H1 (cell line): ENCODE measurements around the gene MBLAC1. TPM values are rescaled to one million over a fixed set of nuclear protein-coding genes. Genes with fewer than 3 reads are reported as not detected.

Experiments used
- ATF3 ChIP-seq: IDR thresholded peaks from 2 replicates; pipeline ENCODE4 v1.6.1; 2011; ENCODE audit warnings: low read depth, mild to moderate bottlenecking, low read length; ENCODE audit not compliant: insufficient read depth
- CBX5 ChIP-seq: fragments of 300-800, 300-1000 bp; sonication (generic); IDR thresholded peaks from 2 replicates; pipeline ENCODE4 v1.7.1; 2016; ENCODE audit warnings: antibody characterized with exemption, low read length, low read depth
- CREB1 ChIP-seq: IDR thresholded peaks from 2 replicates; pipeline ENCODE4 v1.6.1; 2012; ENCODE audit warnings: inconsistent platforms
- CTBP2 ChIP-seq: IDR thresholded peaks from 2 replicates; pipeline ENCODE4 v1.7.0; 2011; ENCODE audit warnings: borderline replicate concordance, mild to moderate bottlenecking, moderate library complexity, mixed read lengths, low read length; ENCODE audit not compliant: insufficient read depth, insufficient read length
- CTCF ChIP-seq, 3 experiments: IDR thresholded peaks; 1 replicate in 2 of 3; 2 replicates in 1 of 3; pipeline versions ENCODE4 v1.5.1 to v1.6.1; 2011; ENCODE audit warnings: low read length in 3 of 3, mild to moderate bottlenecking in 3 of 3, inconsistent platforms in 2 of 3, low read depth in 1 of 3, moderate library complexity in 1 of 3; ENCODE audit not compliant: insufficient read depth in 1 of 3; ENCODE audit errors: control extremely low read depth in 1 of 3
- EGR1 ChIP-seq: IDR thresholded peaks from 2 replicates; pipeline ENCODE4 v1.6.1; 2011; ENCODE audit warnings: low read depth, low read length, borderline replicate concordance
- EP300 ChIP-seq, 2 experiments: IDR thresholded peaks; 1 replicate in 1 of 2; 2 replicates in 1 of 2; pipeline ENCODE4 v1.6.1; 2011 to 2012; ENCODE audit warnings: low read depth in 2 of 2, low read length in 2 of 2, mild to moderate bottlenecking in 2 of 2, borderline replicate concordance in 1 of 2, inconsistent platforms in 1 of 2, moderate library complexity in 1 of 2
- FOSL1 ChIP-seq: IDR thresholded peaks from 2 replicates; pipeline ENCODE4 v1.6.1; 2011; ENCODE audit warnings: mild to moderate bottlenecking, low read depth, low read length, moderate library complexity; ENCODE audit not compliant: insufficient read depth
- JUN ChIP-seq: IDR thresholded peaks from 2 replicates; pipeline ENCODE4 v1.6.1; 2011; ENCODE audit warnings: low read depth, mild to moderate bottlenecking, improper control_type of control experiment, low read length
- JUND ChIP-seq: IDR thresholded peaks from 2 replicates; pipeline ENCODE4 v1.6.1; 2011; ENCODE audit warnings: mild to moderate bottlenecking, improper control_type of control experiment, low read length
- MAFK ChIP-seq: IDR thresholded peaks from 2 replicates; pipeline ENCODE4 v1.6.1; 2012; ENCODE audit warnings: low read depth, mild to moderate bottlenecking, improper control_type of control experiment, low read length
- NANOG ChIP-seq: IDR thresholded peaks from 2 replicates; pipeline ENCODE4 v1.6.1; 2011; ENCODE audit warnings: low read length, low read depth, mild to moderate bottlenecking, inconsistent platforms; ENCODE audit not compliant: insufficient read depth, poor library complexity, severe bottlenecking
- POU5F1 ChIP-seq: IDR thresholded peaks from 2 replicates; pipeline ENCODE4 v1.6.1; 2011; ENCODE audit warnings: low read depth, mild to moderate bottlenecking, low read length, moderate library complexity
- RBBP5 ChIP-seq: IDR thresholded peaks from 2 replicates; pipeline ENCODE4 v1.7.1; 2012; ENCODE audit warnings: low read depth, mild to moderate bottlenecking, inconsistent platforms, low read length, moderate library complexity, borderline replicate concordance
- SP1 ChIP-seq: IDR thresholded peaks from 2 replicates; pipeline ENCODE4 v1.6.1; 2011; ENCODE audit warnings: low read depth, low read length
- SP2 ChIP-seq: IDR thresholded peaks from 2 replicates; pipeline ENCODE4 v1.6.1; 2012; ENCODE audit warnings: mild to moderate bottlenecking, low read length, inconsistent platforms
- SUZ12 ChIP-seq: fragments of 200-600 bp; sonication (generic); IDR thresholded peaks from 2 replicates; pipeline ENCODE4 v1.6.1; 2012; ENCODE audit warnings: mild to moderate bottlenecking, inconsistent platforms, low read length, moderate library complexity, mixed read lengths
- TAF7 ChIP-seq: optimal IDR thresholded peaks from 2 replicates; pipeline ENCODE3; 2011; ENCODE audit warnings: low read depth, mild to moderate bottlenecking, inconsistent platforms, low read length, moderate library complexity, borderline replicate concordance
- USF2 ChIP-seq: IDR thresholded peaks from 2 replicates; pipeline ENCODE4 v1.6.1; 2011; ENCODE audit warnings: low read length, improper control_type of control experiment
- polyA plus RNA-seq, 7 experiments: library from polyadenylated mRNA; depleted of rRNA in 3 of 7; stranded (reverse) in 5 of 7; unstranded in 2 of 7; fragments of >200 nt in 5 of 7; fragments of 200-250 nt in 2 of 7; gene quantifications; 1 replicate in 5 of 7; 2 replicates in 1 of 7; 4 replicates in 1 of 7; pipeline versions ENCODE4 v1.2.1 to v1.2.3, GENCODE V29; 2011 to 2013; ENCODE audit warnings: missing spikeins in 2 of 7, mixed read lengths in 2 of 7
- total RNA-seq: library from RNA; stranded (reverse); fragmentation: NEBNext Ultra II Directional; extraction: Animal tissue kit (Norgen Biotek cat#: 25700); gene quantifications from 2 replicates; pipeline ENCODE4 v1.2.1, GENCODE V29; 2021

Gene MBLAC1
- total and polyA plus RNA-seq, 2 of the 8 experiments (the other 6 are each of a cell fraction or from before 2014, with no cell fraction given) = 1.00 to 1.7 TPM

DNA sequence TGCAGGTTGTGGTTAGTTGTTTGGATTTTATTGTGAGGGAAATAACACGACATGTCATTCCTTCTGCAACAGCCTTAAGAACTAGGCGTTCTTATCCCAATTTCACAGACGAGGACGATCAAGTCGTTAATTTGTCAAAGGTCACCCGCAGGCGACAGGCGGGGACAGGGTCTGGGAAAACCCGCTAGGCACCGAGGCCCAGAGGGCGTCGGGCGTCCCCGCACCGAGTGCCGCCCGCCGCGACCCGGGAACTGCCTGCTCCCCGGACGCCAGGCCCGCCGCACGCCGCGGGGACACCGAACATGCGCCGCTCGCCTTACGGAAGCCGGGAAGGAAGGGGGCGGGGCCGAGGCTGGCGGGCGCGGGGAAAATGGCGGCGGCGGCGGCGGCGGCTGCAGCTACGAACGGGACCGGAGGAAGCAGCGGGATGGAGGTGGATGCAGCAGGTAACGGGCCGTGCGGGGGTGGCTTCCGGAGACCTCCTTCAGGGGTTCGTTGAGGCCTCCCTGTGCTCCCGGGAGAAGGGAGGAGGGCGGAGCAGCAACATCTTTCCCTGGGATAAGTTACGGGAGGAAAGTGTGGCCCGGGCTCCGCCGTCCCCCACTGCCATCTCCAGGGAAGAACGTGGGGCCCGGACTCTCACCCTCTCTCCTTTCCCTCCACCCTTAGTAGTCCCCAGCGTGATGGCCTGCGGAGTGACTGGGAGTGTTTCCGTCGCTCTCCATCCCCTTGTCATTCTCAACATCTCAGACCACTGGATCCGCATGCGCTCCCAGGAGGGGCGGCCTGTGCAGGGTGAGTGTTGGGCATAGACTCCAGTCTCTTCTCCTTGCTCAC is 37.9 kb upstream of the MBLAC1 start, which contains the start of gene COPS6 (continued):
- no peak for TF ChIP-seq SUZ12
- TF ChIP-seq JUN = no peak
- no peak for TF ChIP-seq FOSL1
- no peak for TF ChIP-seq SP2
- TF ChIP-seq POU5F1 = no peak
- no peak for TF ChIP-seq MAFK
- TF ChIP-seq JUND = no peak
- no peak for TF ChIP-seq CTBP2
- no peak for TF ChIP-seq CTCF (IDR thresholded peaks at IDR 0.05; ENCODE audit: control extremely low read depth in 1 of 3, insufficient read depth in 1 of 3, low read depth in 1 of 3, low read length in 3 of 3)
- no peak for TF ChIP-seq USF2
- no peak for TF ChIP-seq ATF3
- peak in 1 of 2 experiments; percentile 13; a peak in 1 of 3 replicates for TF ChIP-seq EP300 (IDR thresholded peaks at IDR 0.05; ENCODE audit: borderline replicate concordance in 1 of 2, low read depth in 2 of 2, low read length in 2 of 2)
- no peak for TF ChIP-seq NANOG
- no peak for TF ChIP-seq TAF7
- no peak for TF ChIP-seq EGR1
- TF ChIP-seq RBBP5 = peak; percentile 89; the same call in 1 of the 2 replicates
- TF ChIP-seq SP1 = no peak
- TF ChIP-seq CBX5 = no peak
- no peak for TF ChIP-seq CREB1
